HG02623 (cell line): Measurements from ENCODE around the gene PDCD4.
A peak's percentile ranks its signal among the peaks of the same experiment; 100 is the strongest.

Experiments
- ATAC-seq: cut with Tn5 transposase; IDR thresholded peaks from one replicate; pipeline ENCODE4 v1.9.1; 2021; ENCODE audit warnings: moderate library complexity; ENCODE audit not compliant: unreplicated experiment

PDCD4 gene

GRCh38 chr10:110871298-110872084 lies at the start of gene PDCD4:
Gene PDCD4, plus strand, starts transcription at chr10:110871928. Its CDS starts 4,100 bp downstream, at chr10:110876028.
- peak; percentile 74 for ATAC-seq

- no peak for ATAC-seq
Measured at GRCh38 chr10:110822035-110822711, 49.6 kb upstream of the PDCD4 start.

- ATAC-seq, result no peak
Measured at GRCh38 chr10:110822712-110823311, 48.9 kb upstream of the PDCD4 start.

GRCh38 chr10:110824152-110824441 lies 47.6 kb upstream of the PDCD4 start:
- no peak for ATAC-seq

- no peak for ATAC-seq
Measured at GRCh38 chr10:110824660-110825059, 47.1 kb upstream of the PDCD4 start.

- no peak for ATAC-seq
Measured at GRCh38 chr10:110825508-110825907, 46.2 kb upstream of the PDCD4 start.

GRCh38 chr10:110827410-110827809 lies 44.3 kb upstream of the PDCD4 start:
- no peak for ATAC-seq

GRCh38 chr10:110827875-110828274 lies 43.9 kb upstream of the PDCD4 start:
- ATAC-seq, result no peak

- ATAC-seq, result no peak
Measured at GRCh38 chr10:110828525-110828924, 43.2 kb upstream of the PDCD4 start.

GRCh38 chr10:110829721-110830410 lies 41.9 kb upstream of the PDCD4 start:
- no peak for ATAC-seq

- ATAC-seq, result no peak
Measured at GRCh38 chr10:110833234-110833940, 38.3 kb upstream of the PDCD4 start.

- ATAC-seq, result no peak
Measured at GRCh38 chr10:110833941-110834628, 37.6 kb upstream of the PDCD4 start.

- no peak for ATAC-seq
Measured at GRCh38 chr10:110834629-110835301, 37.0 kb upstream of the PDCD4 start.

- ATAC-seq, result no peak
Measured at GRCh38 chr10:110835841-110836240, 35.9 kb upstream of the PDCD4 start.

GRCh38 chr10:110836706-110837105 lies 35.0 kb upstream of the PDCD4 start:
- ATAC-seq, result no peak

- no peak for ATAC-seq
Measured at GRCh38 chr10:110837418-110838171, 34.1 kb upstream of the PDCD4 start.

GRCh38 chr10:110840225-110840922 lies 31.4 kb upstream of the PDCD4 start:
- ATAC-seq, result no peak

- ATAC-seq, result no peak
Measured at GRCh38 chr10:110840923-110841428, 30.8 kb upstream of the PDCD4 start.
